ENCODE data around the gene C1R.

Gene C1R

GRCh38 chr12:7096979-7097378 is 4.7 kb upstream of the C1R start:
- DNase-seq (ENCODE audit: low spot score) = no peak

GRCh38 chr12:7096006-7096932 is 4.0 kb upstream of the C1R start:
- DNase-seq (ENCODE audit: low spot score) = no peak

GRCh38 chr12:7093892-7094291 is 1.6 kb upstream of the C1R start:
- DNase-seq (ENCODE audit: low spot score) = no peak

GRCh38 chr12:7093486-7093885 is 1.2 kb upstream of the C1R start:
- no peak for DNase-seq (ENCODE audit: low spot score)

- DNase-seq (ENCODE audit: low spot score) = no peak
These were observed 778 bp upstream of the C1R start for GRCh38 chr12:7092986-7093460.

- peak; percentile 40 for DNase-seq (ENCODE audit: low spot score)
These were observed 501 bp downstream of the C1R start for GRCh38 chr12:7091660-7092228.

GRCh38 chr12:7091171-7091570 is 1.1 kb downstream of the C1R start:
- no peak for DNase-seq (ENCODE audit: low spot score)

- DNase-seq (ENCODE audit: low spot score) = peak; percentile 22
These were observed 1.8 kb downstream of the C1R start for GRCh38 chr12:7090222-7090998.

GRCh38 chr12:7089196-7089871 is 2.9 kb downstream of the C1R start:
- no peak for DNase-seq (ENCODE audit: low spot score)

GRCh38 chr12:7083125-7083524 is 9.1 kb downstream of the C1R start:
- DNase-seq (ENCODE audit: low spot score) = no peak

- DNase-seq (ENCODE audit: low spot score) = no peak
These were observed 11.2 kb downstream of the C1R start for GRCh38 chr12:7081037-7081436.

- peak; percentile 22 for DNase-seq (ENCODE audit: low spot score)
These were observed 12.5 kb downstream of the C1R start for GRCh38 chr12:7079826-7080125.

GRCh38 chr12:7078163-7078562 is 14.1 kb downstream of the C1R start:
- no peak for DNase-seq (ENCODE audit: low spot score)

GRCh38 chr12:7076493-7076892 is 15.8 kb downstream of the C1R start:
- no peak for DNase-seq (ENCODE audit: low spot score)

GRCh38 chr12:7075939-7076338 is 16.3 kb downstream of the C1R start:
- no peak for DNase-seq (ENCODE audit: low spot score)

- DNase-seq (ENCODE audit: low spot score) = no peak
These were observed 16.7 kb downstream of the C1R start for GRCh38 chr12:7075518-7075917.

GRCh38 chr12:7073946-7074345 is 18.3 kb downstream of the C1R start:
- no peak for DNase-seq (ENCODE audit: low spot score)

GRCh38 chr12:7072554-7072953 is 19.7 kb downstream of the C1R start:
- no peak for DNase-seq (ENCODE audit: low spot score)

GRCh38 chr12:7072035-7072434 is 20.2 kb downstream of the C1R start:
- no peak for DNase-seq (ENCODE audit: low spot score)

- DNase-seq (ENCODE audit: low spot score) = no peak
These were observed 22.9 kb downstream of the C1R start for GRCh38 chr12:7069386-7069785.

- DNase-seq (ENCODE audit: low spot score) = no peak
These were observed 23.3 kb downstream of the C1R start for GRCh38 chr12:7068994-7069346.

GRCh38 chr12:7068240-7068993 is 23.8 kb downstream of the C1R start:
- no peak for DNase-seq (ENCODE audit: low spot score)
